H9 (cell line): ENCODE data around the gene USP35. TPM values are rescaled to one million over a fixed set of nuclear protein-coding genes. Genes with fewer than 3 reads are reported as not detected.

Source experiments
- DNase-seq: peaks from one replicate; pipeline ENCODE4 v3.0.0-alpha.2; 2017
- H2AFZ ChIP-seq: one replicate; pipeline ENCODE4 v1.6.1; 2013; ENCODE audit warnings: mild to moderate bottlenecking, low read length, control low read depth, moderate library complexity
- H2AK5ac ChIP-seq: 2 replicates; pipeline ENCODE4 v1.6.1; 2013; ENCODE audit warnings: low read length, control low read depth, mixed read lengths; ENCODE audit not compliant: insufficient read length
- H2BK120ac ChIP-seq: one replicate; pipeline ENCODE4 v1.6.1; 2013; ENCODE audit warnings: low read depth, mild to moderate bottlenecking, low read length, control low read depth, inconsistent platforms; ENCODE audit not compliant: poor library complexity, severe bottlenecking
- H2BK12ac ChIP-seq: 2 replicates; pipeline ENCODE4 v1.6.1; 2013; ENCODE audit warnings: low read length, control low read depth, mixed read lengths, low read depth; ENCODE audit not compliant: insufficient read length
- H2BK15ac ChIP-seq: 2 replicates; pipeline ENCODE4 v1.6.1; 2013; ENCODE audit warnings: low read depth, low read length, control low read depth
- H2BK20ac ChIP-seq: one replicate; pipeline ENCODE4 v1.6.1; 2013; ENCODE audit warnings: low read depth, mild to moderate bottlenecking, low read length, control low read depth, inconsistent platforms; ENCODE audit not compliant: poor library complexity, severe bottlenecking
- H2BK5ac ChIP-seq: 2 replicates; pipeline ENCODE4 v1.6.1; 2013; ENCODE audit warnings: low read length, control low read depth, mixed read lengths; ENCODE audit not compliant: insufficient read length
- H3K14ac ChIP-seq: 2 replicates; pipeline ENCODE4 v1.6.1; 2013; ENCODE audit warnings: low read length, control low read depth; ENCODE audit not compliant: insufficient read depth
- H3K18ac ChIP-seq: 2 replicates; pipeline ENCODE4 v1.6.1; 2013; ENCODE audit warnings: low read depth, mild to moderate bottlenecking, mixed read lengths, low read length, control low read depth; ENCODE audit not compliant: insufficient read length
- H3K23ac ChIP-seq: 2 replicates; pipeline ENCODE4 v1.6.1; 2013; ENCODE audit warnings: low read length, control low read depth, mixed read lengths, low read depth; ENCODE audit not compliant: insufficient read length
- H3K23me2 ChIP-seq: 2 replicates; pipeline ENCODE4 v1.6.1; 2013; ENCODE audit warnings: low read depth, mild to moderate bottlenecking, mixed read lengths, low read length, control low read depth; ENCODE audit not compliant: insufficient read length, poor library complexity, severe bottlenecking
- H3K27ac ChIP-seq: 2 replicates; pipeline ENCODE4 v1.5.1; 2013; ENCODE audit warnings: low read length, control low read depth, mixed read lengths, low read depth; ENCODE audit not compliant: insufficient read length
- H3K27me3 ChIP-seq: 2 replicates; pipeline ENCODE4 v1.6.1; 2013; ENCODE audit warnings: low read length, control low read depth, inconsistent platforms; ENCODE audit not compliant: insufficient read depth
- H3K4ac ChIP-seq: 2 replicates; pipeline ENCODE4 v1.6.1; 2013; ENCODE audit warnings: low read depth, mild to moderate bottlenecking, control low read depth, inconsistent platforms, low read length, moderate library complexity
- H3K4me1 ChIP-seq: 2 replicates; pipeline ENCODE4 v1.6.1; 2013; ENCODE audit warnings: low read length, control low read depth, inconsistent platforms; ENCODE audit not compliant: insufficient read depth
- H3K4me2 ChIP-seq: 2 replicates; pipeline ENCODE4 v1.6.1; 2013; ENCODE audit warnings: low read length, control low read depth, mixed read lengths; ENCODE audit not compliant: insufficient read length, insufficient read depth
- H3K56ac ChIP-seq: 2 replicates; pipeline ENCODE4 v1.6.1; 2013; ENCODE audit warnings: low read depth, mild to moderate bottlenecking, mixed read lengths, low read length, control low read depth; ENCODE audit not compliant: insufficient read length
- H3K79me1 ChIP-seq: 2 replicates; pipeline ENCODE4 v1.6.1; 2013; ENCODE audit warnings: low read depth, mild to moderate bottlenecking, moderate library complexity, low read length, control low read depth, inconsistent platforms; ENCODE audit not compliant: insufficient read depth, poor library complexity, severe bottlenecking
- H3K79me2 ChIP-seq: 2 replicates; pipeline ENCODE4 v1.6.1; 2013; ENCODE audit warnings: low read length, control low read depth, inconsistent platforms; ENCODE audit not compliant: insufficient read depth
- H3K9ac ChIP-seq: 2 replicates; pipeline ENCODE4 v1.6.1; 2013; ENCODE audit warnings: low read length, control low read depth, mixed read lengths; ENCODE audit not compliant: insufficient read length; ENCODE audit errors: extremely low read depth
- H3K9me3 ChIP-seq: one replicate; pipeline ENCODE4 v1.6.1; 2013; ENCODE audit warnings: low read depth, low read length, inconsistent platforms; ENCODE audit not compliant: control insufficient read depth
- H3T11ph ChIP-seq: one replicate; pipeline ENCODE4 v1.6.1; 2013; ENCODE audit warnings: mild to moderate bottlenecking, low read length, control low read depth, inconsistent platforms
- H4K20me1 ChIP-seq: one replicate; pipeline ENCODE4 v1.6.1; 2013; ENCODE audit not compliant: control insufficient read depth, insufficient read length, insufficient read depth
- H4K5ac ChIP-seq: 2 replicates; pipeline ENCODE4 v1.6.1; 2013; ENCODE audit warnings: low read depth, mild to moderate bottlenecking, mixed read lengths, low read length, control low read depth; ENCODE audit not compliant: insufficient read length
- H4K8ac ChIP-seq: replicated peaks from 2 replicates; pipeline ENCODE4 v1.6.1; 2013; ENCODE audit warnings: low read length, control low read depth, mixed read lengths, low read depth; ENCODE audit not compliant: insufficient read length
- H4K91ac ChIP-seq: 2 replicates; pipeline ENCODE4 v1.6.1; 2013; ENCODE audit warnings: low read depth, mild to moderate bottlenecking, moderate library complexity, mixed read lengths, low read length, control low read depth; ENCODE audit not compliant: insufficient read length
- H3K27ac Mint-ChIP-seq, 3 experiments: 2 replicates in 2 of 3; 3 replicates in 1 of 3; pipeline ENCODE4 v1.8.0; 2020 to 2021; ENCODE audit warnings: mixed read lengths in 3 of 3, mild to moderate bottlenecking in 1 of 3, moderate library complexity in 1 of 3
- H3K27me3 Mint-ChIP-seq: 2 replicates; pipeline ENCODE4 v1.8.0; 2021; ENCODE audit warnings: low read depth, mild to moderate bottlenecking, moderate library complexity, mixed read lengths
- H3K36me3 Mint-ChIP-seq, 3 experiments: 2 replicates in 2 of 3; 3 replicates in 1 of 3; pipeline ENCODE4 v1.8.0; 2020 to 2021; ENCODE audit warnings: low read depth in 3 of 3, mixed read lengths in 3 of 3; ENCODE audit not compliant: insufficient read depth in 1 of 3
- H3K4me1 Mint-ChIP-seq, 2 experiments: 2 replicates each; pipeline ENCODE4 v1.8.0; 2020; ENCODE audit warnings: mixed read lengths in 2 of 2
- H3K4me3 Mint-ChIP-seq, 2 experiments: 2 replicates in 1 of 2; 3 replicates in 1 of 2; pipeline ENCODE4 v1.8.0; 2020 to 2021; ENCODE audit warnings: mild to moderate bottlenecking in 2 of 2, mixed read lengths in 2 of 2, moderate library complexity in 1 of 2
- H3K9me3 Mint-ChIP-seq, 2 experiments: 2 replicates in 1 of 2; 3 replicates in 1 of 2; pipeline ENCODE4 v1.8.0; 2020; ENCODE audit warnings: mild to moderate bottlenecking in 2 of 2, mixed read lengths in 2 of 2, moderate library complexity in 1 of 2
- CTCF ChIP-seq: fragments of 200-600 bp; sonication (generic); conservative IDR thresholded peaks from 3 replicates; pipeline ENCODE4 v1.8.0; 2021; ENCODE audit warnings: antibody characterized with exemption, mild to moderate bottlenecking
- WGBS: extraction: QIAGEN DNeasy Blood & Tissue Kit; methylation state at CpG from one replicate; pipeline ENCODE4 v1.1.7; 2013; ENCODE audit warnings: missing lambda C conversion rate, low lambda C conversion rate, mixed read lengths; ENCODE audit not compliant: insufficient read length; ENCODE audit errors: extremely low coverage; 5-methylcytosine and 5-hydroxymethylcytosine counted together
- total RNA-seq: library from RNA; stranded (reverse); gene quantifications from 2 replicates; pipeline ENCODE4 v1.2.1, GENCODE V29; 2021

Gene USP35
- total RNA-seq, 1 experiment from 2014 or later = 6.8 TPM

GRCh38 chr11:78251083-78251775 lies 62.5 kb downstream of the USP35 start:
- Histone ChIP-seq H3K79me1 (no peaks in the 10 kb centered on the region), H3K27me3 (no peaks in the 10 kb centered on the region), H3K14ac (no peak overlapping the region), H3K4me1 (no peaks in the 10 kb centered on the region), H4K8ac (no peak overlapping the region), H3K4ac (no peak overlapping the region), H4K20me1 (no peaks in the 10 kb centered on the region), H2BK120ac (no peak overlapping the region), H3T11ph (no peak overlapping the region), H3K23me2 (no peaks in the 10 kb centered on the region), H2BK15ac (no peak overlapping the region), H2BK12ac (no peak overlapping the region), H3K9ac (no peak overlapping the region), H3K56ac (no peak overlapping the region), H3K4me2 (no peak overlapping the region), H3K27ac (no peak overlapping the region), H2AFZ (no peak overlapping the region), H4K5ac (no peak overlapping the region), H2AK5ac (no peak overlapping the region), H3K18ac (no peak overlapping the region), H2BK5ac (no peak overlapping the region), H3K23ac (no peak overlapping the region), H2BK20ac (no peak overlapping the region), H4K91ac (no peak overlapping the region), H3K79me2 (no peaks in the 10 kb centered on the region), H3K9me3 (no peaks in the 10 kb centered on the region)
- no peak overlapping the region for H3K4me3 Mint-ChIP-seq
- DNase-seq = no peak
- H3K27me3 Mint-ChIP-seq = no peaks in the 10 kb centered on the region
- no peaks in the 10 kb centered on the region; a peak in 1 of 5 replicates for H3K9me3 Mint-ChIP-seq
- WGBS = no CpG with 5 or more reads among the region's 1 CpG
- no peaks in the 10 kb centered on the region for H3K4me1 Mint-ChIP-seq
- no peak overlapping the region for H3K27ac Mint-ChIP-seq
- no peak for TF ChIP-seq CTCF
- H3K36me3 Mint-ChIP-seq = peaks cover 0 to 6% (median 3%) of the 10 kb centered on the region in 3 experiments; a peak in 3 of 7 replicates
